HG03439 (cell line): ENCODE data around the gene CTPS1.

ENCODE experiments used
- ATAC-seq: cut with Tn5 transposase; IDR thresholded peaks from one replicate; pipeline ENCODE4 v1.9.1; 2021; ENCODE audit warnings: mild to moderate bottlenecking, moderate library complexity; ENCODE audit not compliant: unreplicated experiment

CTPS1 gene

DNA sequence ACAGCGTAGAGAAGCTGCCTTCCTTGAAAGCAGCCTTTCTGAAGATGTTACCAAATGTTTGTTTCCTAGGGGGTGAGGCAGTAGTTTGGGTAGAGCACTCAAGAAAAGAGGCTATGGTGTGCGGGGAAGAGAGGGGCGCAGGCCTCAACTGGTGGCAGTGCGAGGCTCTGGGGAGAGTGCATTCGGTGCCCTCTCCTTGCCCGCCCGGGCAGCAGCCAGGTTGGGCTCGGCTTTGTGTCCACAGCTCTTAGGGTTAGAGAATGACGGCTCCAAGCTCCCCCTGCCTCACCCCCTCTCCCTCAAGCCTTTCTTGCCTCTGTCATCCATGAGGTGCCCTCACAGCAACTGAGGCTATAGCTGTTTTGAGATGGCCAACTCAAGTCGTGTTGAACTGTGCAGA, 42.9 kb downstream of the CTPS1 start:
- no peak for ATAC-seq

DNA sequence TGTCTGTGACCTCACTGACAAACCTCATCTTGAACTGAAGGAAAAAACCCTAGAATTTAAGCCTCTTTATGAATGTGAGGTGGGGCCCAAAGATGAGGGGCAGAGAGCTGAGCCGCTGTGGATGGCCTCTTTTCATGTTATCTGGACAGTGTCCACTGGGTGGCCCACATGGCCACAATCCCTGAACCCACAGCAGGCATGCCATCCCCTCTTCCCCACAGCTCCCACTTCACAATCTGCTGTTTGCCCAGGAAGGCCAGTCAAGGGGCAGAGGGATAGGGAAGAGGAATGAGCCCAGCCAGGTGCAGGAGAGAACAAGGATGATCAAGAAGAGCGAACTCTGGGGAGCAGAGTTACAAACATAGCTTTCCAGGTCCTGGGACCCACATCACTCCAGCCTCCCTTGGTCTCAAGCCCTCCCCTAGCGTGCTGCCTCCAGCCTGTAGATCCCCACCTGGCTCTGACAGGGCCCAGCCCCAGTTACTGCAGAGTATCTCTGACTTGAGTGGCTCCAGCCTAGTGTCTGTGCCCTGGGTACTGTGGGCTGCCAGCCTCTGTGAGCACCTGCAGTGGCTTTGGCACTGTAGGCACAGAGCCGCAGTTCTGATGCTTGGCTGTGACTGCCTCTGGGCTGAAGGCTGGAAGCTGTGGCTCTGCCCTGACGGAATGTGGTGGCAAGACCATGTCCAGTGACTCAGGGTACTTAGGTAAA, 43.9 kb downstream of the CTPS1 start:
- ATAC-seq: no peak

DNA sequence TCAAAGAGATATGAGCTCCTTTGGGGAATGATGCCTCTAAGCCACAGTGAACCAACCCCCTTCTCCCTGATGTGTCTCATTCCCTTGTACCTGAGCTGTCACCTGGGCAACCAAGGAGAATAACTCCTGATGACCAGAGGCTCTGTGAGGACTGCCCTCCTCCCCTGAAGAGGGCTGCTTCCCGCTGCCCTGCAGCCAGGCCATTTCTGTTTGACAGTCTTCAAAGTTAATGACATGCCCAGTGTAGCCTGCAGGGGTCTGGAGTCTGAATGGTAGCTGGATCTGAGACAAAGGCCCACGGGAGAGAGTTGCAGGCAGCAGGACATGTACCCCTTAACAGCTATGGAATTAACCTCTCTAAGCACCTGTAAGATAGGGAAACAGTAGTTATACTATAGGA, 45.5 kb downstream of the CTPS1 start:
- no peak for ATAC-seq

DNA sequence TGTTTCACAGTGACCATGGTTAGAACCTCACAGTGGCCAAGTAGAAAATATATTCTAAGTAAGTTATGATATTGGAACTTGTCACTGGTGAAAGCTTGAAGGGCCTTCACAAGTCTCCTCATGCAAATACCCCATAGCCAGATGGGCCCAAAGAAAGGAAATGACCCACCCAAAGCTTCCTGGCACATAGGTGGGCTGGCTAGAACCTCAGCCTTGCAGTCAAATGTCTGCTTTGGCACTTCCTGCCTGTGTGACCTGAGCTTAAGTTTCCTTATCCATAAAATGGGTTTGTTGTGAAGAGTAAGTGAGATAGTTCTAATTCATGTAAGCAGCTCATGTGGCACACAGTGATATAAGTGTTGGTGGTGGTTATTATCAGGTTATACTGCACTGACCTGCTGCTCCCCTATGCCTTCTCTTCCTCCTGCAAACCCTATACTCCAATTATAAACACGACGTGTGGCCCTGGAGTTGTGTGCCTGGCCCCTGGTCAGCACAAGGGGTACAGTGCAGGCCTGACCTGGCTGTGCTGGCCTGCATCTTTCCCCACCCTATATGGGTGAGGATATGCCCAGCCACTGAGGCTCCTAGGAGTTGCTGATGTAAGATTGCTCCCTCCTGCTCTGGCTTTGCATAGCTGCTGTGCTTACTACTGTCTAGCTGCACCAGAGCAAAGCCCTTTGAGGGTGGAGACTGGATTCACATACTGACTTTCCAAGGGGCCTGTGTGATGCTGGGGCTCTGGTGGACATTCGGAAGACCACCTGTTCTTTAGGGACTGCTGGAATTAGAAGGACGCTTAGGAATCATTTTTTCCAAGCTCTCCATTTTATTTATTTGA, 46.7 kb downstream of the CTPS1 start:
- no peak for ATAC-seq

DNA sequence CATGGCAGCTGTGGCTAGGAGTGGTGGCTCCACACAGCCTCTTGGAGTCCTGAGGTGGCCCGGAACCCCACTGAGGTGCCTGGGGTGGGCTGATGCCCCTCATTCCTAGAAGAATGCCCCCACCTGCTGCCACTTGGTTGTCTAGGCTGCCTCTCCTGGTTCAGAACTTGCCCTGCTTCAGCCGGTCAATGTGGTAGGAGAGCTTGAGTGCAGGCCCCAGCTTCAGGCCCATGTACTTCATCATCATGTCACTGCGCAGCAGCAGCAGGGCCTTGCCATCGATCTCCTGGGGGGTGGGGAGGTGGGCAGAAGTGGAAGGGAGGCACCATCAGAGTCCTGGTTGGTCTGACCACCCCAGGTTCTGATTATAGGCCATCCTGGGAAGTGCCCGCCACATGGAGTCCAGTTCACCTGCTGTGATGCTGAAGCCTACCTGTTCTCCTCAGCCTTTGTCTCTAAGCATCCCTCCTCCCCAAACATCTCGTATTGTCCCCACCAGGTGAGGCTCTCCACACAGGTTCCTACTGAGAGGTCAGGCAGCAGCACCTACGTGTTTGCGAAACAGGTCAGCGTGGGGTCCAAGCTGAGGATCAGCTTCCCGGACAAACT, 48.6 kb downstream of the CTPS1 start:
- ATAC-seq: no peak

DNA sequence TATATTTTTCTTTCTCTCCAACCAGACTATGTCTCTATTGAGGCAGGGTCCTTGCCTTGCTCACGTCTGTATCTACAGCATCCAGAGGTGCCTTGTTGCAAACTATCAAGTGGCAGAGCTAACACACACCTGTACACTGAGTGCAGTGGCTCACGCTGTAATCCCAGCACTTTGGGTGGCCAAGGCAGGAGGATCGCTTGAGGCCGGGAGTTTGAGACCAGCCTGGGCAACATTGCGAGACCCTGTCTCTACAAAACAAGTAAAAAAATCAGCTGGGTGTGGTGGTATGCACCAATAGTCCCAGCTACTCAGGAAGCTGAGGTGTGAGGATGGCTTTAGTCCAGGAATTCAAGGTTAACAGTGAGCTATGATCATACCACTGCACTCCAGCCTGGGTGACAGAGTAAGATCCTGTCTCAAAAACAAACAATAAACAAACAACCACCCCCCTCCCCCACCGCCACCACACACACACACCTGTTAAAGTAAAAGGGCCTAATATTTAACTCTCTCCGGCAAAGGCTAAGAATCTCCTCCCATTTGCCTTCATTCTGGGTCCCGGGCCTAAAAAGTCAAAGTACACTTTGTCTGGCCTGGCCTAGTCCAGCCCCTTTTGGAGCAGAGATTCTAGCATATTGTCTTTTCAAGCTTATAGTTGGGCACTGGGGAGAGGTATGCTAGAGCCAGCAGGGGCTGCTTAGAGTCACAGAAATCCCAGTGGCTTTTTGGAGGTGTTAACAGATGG, 51.5 kb downstream of the CTPS1 start:
- no peak for ATAC-seq

DNA sequence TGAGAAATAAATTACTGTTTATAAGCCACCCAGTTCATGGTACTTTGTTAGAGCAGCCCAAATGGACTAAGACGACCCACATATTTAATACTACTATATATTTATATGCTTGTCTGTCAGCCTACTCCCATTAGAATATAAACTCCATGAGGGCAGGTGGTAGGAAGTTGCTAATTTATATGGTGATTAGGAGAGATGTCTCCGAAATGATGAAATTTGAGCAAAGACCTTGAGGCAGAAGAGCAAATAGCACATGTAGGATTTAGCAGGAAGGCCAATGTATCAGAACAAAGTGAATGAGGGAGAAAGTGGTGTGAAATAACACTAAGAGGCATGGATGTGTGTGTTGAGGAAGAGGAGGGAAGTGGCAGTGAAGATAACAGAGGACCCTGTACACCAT, 52.7 kb downstream of the CTPS1 start:
- no peak for ATAC-seq

DNA sequence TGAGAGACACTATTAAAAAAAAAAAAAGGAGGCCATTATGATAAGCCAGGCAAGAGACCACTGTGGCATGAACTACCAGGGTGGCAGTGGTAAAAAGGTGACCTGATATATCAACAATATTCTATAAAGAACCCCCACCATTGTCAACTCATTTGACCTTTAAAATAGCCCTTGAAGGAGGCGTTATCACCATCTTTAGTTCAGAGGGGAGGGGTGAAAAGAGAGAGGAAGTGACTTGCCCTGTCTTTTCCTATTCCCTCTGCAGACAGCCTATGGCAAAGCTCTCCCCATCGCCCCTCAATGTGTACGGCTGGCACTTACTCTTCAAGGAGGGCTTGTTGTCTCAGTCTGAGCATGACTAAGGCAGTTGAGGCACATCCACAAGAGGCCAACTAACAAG, 53.8 kb downstream of the CTPS1 start:
- ATAC-seq: no peak

DNA sequence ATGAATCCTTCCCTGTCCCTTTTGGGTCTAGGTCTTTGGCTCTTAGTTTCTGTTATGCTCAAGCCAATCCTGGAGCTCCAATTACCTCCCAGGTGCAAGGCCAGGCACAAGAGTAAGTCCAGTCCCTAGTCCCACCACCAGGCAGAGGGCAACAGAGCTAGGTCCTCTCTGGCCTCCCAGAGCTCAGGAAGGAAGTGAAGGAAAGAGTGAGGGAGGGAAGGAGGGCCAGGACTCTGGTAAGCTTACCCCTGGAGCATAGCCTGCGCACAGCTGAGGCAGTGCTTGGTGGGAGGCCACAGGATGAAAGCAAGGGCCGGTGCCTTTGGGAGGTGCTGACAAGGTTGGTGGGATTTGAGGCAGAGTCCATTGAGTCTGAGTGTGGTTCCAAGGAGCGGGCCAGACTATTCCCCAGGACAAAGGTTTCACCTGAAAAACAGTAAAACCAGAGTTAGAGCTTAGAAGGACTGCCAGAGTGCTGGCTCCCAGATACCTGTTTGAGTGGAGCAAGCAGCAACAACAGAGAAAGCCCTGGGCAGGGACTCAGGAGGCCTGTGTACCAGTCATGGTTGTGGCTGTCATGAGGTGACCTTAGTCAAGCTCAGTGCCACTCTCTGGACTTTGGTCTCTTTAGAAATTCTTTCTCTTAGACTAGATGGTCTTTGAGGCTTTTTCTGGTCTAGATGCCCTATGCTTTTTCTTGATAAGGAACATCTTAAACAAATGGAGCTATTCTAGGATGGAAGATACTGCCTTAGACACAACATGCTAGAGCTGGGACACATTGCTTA, 57.8 kb downstream of the CTPS1 start:
- no peak for ATAC-seq

DNA sequence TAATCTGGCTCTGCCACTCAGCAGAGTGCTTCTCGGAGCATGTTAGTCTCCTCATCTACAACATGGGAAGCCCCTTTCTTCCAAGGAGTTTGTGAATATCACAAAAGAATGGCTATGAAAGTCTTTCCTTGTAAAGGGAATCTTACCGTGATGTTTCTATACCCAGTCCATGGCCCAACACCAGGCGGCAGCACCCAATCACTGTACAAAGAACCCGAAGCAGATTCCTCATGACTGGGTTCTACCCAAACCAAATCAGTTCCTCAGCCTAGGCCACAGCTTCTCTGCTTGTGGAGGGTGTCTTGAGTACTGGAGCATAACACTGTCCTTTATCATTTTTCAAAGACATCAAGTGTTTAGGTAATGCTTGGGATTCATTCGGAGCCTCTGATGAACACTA, 58.6 kb downstream of the CTPS1 start:
- ATAC-seq: no peak

DNA sequence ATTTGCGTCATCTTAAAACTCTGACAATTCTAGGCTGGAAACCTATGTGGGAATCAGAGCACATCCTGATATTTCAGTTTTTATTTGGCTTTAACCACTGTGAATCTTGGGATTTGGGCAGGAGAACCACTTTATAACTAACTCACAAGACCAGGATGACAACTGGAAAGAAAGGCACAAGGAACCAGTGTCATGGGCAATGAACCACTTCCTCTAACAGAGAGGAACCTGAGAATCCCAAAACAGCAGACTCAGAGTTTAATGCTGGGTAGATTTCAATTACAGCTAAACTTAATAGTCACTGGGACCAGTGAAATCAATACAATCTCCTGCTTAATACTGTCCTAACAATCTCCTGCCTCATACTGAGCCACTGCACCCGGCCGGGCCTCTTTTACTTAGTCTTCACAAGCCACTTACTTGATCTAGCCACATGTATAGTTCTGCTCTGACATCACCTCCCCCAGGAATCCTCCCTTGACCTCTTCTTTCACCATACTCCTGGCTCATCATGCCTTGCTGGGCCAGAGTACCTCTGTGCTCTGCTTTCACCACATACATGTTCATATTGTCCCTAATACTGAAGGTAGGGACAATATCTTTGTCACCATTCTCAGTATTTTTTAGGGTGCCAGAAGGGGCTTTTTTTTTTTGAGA, 62.2 kb downstream of the CTPS1 start:
- no peak for ATAC-seq

DNA sequence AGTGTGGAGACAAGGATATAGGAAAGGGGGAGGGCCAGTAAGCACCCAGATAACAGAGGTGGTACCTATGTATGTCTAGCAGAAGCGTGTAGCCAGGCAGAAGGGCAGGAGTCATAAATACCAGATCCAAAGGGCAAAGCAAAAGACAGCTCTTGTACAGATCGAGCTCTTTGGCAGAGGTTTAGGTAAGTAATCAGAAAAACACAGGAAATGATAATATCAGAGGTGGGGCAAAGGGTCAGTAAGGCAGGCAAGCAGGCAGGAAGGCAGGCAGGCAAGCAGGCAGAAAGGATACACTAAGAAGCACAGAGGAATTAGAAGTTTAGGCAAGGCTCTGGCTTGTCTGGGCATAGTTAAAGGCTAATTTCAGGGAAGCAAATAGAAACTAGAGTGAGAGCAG, 64.7 kb downstream of the CTPS1 start:
- no peak for ATAC-seq

DNA sequence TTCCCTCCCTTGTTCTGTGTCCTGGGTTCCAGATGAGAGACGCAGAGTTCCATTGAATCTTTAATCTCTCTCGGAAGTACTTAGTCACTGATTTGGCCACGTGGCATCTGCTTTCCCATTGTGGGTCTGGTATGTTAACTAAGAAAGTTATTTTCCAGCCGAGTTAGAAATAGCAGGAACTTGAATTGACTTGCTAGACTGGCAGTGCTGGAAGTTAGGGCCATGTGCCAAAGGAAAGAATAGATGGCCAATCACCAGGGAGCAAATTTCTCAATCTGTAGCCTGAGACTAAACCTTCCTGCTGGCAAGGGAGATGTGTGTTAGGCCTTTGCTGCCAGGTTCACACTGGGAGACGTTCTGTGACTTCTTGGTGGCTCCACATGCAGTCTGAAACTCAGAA, 66.2 kb downstream of the CTPS1 start:
- ATAC-seq: no peak

DNA sequence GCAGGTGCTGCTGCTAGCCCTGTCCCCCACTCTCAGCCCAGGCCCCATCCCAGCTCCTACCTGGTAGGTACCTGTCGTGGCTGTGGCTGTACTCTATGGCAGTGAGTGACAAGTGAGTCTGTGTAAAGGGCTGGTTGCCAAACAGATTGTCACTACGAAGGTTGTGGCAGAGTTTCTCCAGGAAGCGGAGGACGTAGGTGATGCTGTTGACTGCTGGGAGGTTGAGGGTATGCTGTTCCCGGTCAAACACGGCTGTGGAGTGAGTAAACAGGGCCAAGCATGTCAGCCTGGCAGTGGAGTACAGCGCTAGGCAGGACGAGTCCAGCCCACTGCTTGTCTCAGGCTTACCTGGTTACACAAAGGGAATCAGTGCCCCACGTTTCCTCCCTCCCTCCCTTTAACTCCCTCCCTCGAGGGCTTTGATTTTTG, 66.9 kb downstream of the CTPS1 start:
- no peak for ATAC-seq

DNA sequence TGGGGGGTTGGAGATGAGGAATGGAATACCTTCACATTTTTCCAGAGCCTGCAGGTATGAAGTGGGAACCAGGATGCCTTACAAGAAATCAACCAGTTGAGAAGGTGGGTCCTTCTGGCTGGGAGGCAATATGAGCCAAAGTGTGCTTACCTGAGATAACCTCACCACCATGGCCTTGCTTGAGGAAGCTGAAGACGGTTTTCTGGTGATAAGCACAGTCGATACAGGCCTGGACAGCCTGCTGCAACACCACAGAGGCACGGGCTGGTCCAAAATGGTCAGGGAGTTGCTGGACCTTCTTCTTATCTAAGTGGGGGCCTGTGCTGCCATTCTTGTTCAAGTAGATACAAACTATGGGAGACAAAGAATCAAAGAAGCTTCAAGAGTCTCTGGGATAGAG, 69.0 kb downstream of the CTPS1 start:
- ATAC-seq: no peak

DNA sequence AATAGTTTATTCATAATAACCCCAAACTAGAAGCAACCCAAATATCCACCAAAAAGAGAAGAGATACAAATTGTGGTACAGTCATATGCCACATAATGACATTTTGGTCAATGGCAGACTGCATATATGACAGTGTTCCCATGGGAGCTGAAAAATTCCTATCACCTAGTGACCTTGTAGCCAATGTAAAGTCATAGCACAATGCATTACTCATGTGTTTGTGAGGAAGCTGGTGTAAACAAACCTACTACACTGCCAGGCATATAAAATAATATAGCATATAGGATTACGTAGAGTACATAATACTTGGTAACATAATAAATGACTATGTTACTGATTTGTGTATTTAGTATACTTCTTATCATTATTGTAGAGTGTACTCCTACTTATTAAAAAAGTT, 71.5 kb downstream of the CTPS1 start:
- ATAC-seq: no peak

DNA sequence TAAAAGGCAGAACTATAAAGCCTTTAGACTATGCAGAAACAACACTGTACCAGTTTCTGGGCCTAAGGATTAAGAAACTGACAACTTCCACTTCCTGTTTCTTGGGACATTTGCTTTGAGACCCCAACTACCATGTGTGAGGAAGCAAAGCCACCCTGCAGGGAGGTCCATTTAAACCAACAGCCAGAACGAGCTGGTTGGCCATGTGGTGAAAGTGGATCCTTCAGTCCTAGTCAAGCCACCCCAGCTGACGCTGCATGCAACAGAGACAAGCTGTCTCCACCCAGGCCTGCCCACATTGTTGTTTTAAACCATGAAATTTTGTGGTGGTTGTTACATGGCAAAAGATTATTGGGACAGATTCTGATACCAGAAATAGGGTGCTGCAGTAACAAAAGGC, 73.8 kb downstream of the CTPS1 start:
- no peak for ATAC-seq

DNA sequence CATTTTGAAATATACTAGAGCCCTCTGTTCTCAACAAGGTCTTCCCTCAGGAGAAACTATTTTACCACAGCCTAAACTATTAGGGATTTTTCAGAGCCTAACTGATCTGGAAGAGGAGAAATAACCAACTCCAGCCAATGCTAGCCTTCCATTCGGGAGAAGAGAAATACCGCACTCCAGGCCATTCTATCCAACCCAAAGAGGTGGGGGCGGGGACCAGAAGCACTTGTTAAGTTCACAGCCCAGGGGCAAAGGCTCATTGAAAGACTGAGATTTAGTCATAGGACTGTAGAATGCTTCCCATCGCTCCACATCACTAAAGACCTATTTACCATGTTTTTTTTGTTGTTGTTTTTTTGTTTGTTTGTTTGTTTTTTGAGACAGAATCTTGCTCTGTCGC, 77.4 kb downstream of the CTPS1 start:
- no peak for ATAC-seq
